Ecto neural progenitor cell (in vitro differentiated cells): ENCODE measurements around the gene SLC25A17.
"Not testable (repeated sequence)": the region's sequence is repeated elsewhere in the genome, so short reads cannot be mapped to it uniquely, and the experiment has no call there.

Source experiments
- DNase-seq: peaks from one replicate; pipeline ENCODE4 v3.0.0-alpha.2; 2018; ENCODE audit warnings: low spot score

The SLC25A17 gene

GRCh38 chr22:40720538-40721256 lies 98.4 kb downstream of the SLC25A17 start:
- no peak for DNase-seq

- DNase-seq, result not testable (repeated sequence)
These were observed 99.0 kb downstream of the SLC25A17 start for GRCh38 chr22:40720156-40720537.
